ENCODE measurements around the gene FGGY.

Gene FGGY

GRCh38 chr1:59414406-59415133 lies 117.7 kb downstream of the FGGY start:
- peak; percentile 67 for DNase-seq (ENCODE audit: low spot score)

- no peak for DNase-seq (ENCODE audit: low spot score)
These were observed 118.5 kb downstream of the FGGY start for GRCh38 chr1:59415286-59415850.

GRCh38 chr1:59415881-59416280 lies 119.0 kb downstream of the FGGY start:
- DNase-seq (ENCODE audit: low spot score) = no peak

GRCh38 chr1:59417406-59417805 lies 120.5 kb downstream of the FGGY start:
- DNase-seq (ENCODE audit: low spot score) = no peak

- DNase-seq (ENCODE audit: low spot score) = no peak
These were observed 121.7 kb downstream of the FGGY start for GRCh38 chr1:59418363-59419144.

- DNase-seq (ENCODE audit: low spot score) = no peak
These were observed 122.7 kb downstream of the FGGY start for GRCh38 chr1:59419361-59420140.

GRCh38 chr1:59421232-59421920 lies 124.5 kb downstream of the FGGY start:
- no peak for DNase-seq (ENCODE audit: low spot score)

- peak; percentile 37 for DNase-seq (ENCODE audit: low spot score)
These were observed 126.2 kb downstream of the FGGY start for GRCh38 chr1:59422921-59423575.

GRCh38 chr1:59427155-59427554 lies 130.3 kb downstream of the FGGY start:
- peak; percentile 35 for DNase-seq (ENCODE audit: low spot score)

GRCh38 chr1:59427784-59428183 lies 130.9 kb downstream of the FGGY start:
- DNase-seq (ENCODE audit: low spot score) = no peak

GRCh38 chr1:59428828-59429227 lies 131.9 kb downstream of the FGGY start:
- no peak for DNase-seq (ENCODE audit: low spot score)

GRCh38 chr1:59429656-59430055 lies 132.8 kb downstream of the FGGY start:
- DNase-seq (ENCODE audit: low spot score) = no peak

- peak; percentile 35 for DNase-seq (ENCODE audit: low spot score)
These were observed 134.8 kb downstream of the FGGY start for GRCh38 chr1:59431566-59432294.

- no peak for DNase-seq (ENCODE audit: low spot score)
These were observed 135.9 kb downstream of the FGGY start for GRCh38 chr1:59432531-59433439.

- peak; percentile 59 for DNase-seq (ENCODE audit: low spot score)
These were observed 136.5 kb downstream of the FGGY start for GRCh38 chr1:59433440-59433813.

GRCh38 chr1:59434336-59434735 lies 137.4 kb downstream of the FGGY start:
- DNase-seq (ENCODE audit: low spot score) = peak; percentile 51

- no peak for DNase-seq (ENCODE audit: low spot score)
These were observed 139.7 kb downstream of the FGGY start for GRCh38 chr1:59436637-59437036.

GRCh38 chr1:59438058-59438560 lies 141.2 kb downstream of the FGGY start:
- no peak for DNase-seq (ENCODE audit: low spot score)

GRCh38 chr1:59442492-59442891 lies 145.6 kb downstream of the FGGY start:
- no peak for DNase-seq (ENCODE audit: low spot score)
